ENCODE measurements around the gene SLC16A13. TPM values are rescaled to one million over a fixed set of nuclear protein-coding genes. Genes with fewer than 3 reads are reported as not detected.

Gene SLC16A13
- total RNA-seq, 1 donor from 2014 or later = 0.69 TPM

DNA sequence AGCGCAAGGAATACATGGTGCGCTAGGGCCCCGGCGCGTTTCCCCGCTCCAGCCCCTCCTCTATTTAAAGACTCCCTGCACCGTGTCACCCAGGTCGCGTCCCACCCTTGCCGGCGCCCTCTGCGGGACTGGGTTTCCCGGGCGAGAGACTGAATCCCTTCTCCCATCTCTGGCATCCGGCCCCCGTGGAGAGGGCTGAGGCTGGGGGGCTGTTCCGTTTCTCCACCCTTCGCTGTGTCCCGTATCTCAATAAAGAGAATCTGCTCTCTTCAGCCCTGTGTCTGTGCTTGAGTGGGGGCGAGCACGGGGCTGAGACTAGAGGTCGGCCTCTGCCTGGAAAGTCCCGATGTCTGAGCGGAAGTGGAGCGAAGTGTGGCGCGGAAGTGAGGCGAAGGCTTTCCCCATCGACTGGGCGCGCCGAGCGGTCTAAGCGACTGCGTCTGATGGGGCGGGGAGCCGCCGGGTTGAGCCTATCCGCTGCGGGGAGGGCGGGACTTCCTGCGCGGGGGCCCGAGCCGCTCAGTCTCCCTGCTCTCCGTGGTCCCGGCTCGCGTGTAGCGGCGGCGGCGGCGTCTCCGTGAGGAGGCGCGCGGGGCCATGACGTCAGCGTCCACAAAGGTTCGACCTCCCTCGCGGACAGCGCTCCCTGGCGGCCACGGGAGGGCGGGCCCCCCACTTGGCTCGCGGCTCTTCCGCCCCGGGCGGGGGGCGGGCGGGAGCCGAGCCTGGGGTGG is 21.4 kb upstream of the SLC16A13 start:
- peak; percentile 94 for DNase-seq

GRCh38 chr17:7014995-7015958 is 20.5 kb upstream of the SLC16A13 start:
- DNase-seq = no peak

- DNase-seq = no peak
Observed at GRCh38 chr17:7016418-7016817, 19.4 kb upstream of the SLC16A13 start.

DNA sequence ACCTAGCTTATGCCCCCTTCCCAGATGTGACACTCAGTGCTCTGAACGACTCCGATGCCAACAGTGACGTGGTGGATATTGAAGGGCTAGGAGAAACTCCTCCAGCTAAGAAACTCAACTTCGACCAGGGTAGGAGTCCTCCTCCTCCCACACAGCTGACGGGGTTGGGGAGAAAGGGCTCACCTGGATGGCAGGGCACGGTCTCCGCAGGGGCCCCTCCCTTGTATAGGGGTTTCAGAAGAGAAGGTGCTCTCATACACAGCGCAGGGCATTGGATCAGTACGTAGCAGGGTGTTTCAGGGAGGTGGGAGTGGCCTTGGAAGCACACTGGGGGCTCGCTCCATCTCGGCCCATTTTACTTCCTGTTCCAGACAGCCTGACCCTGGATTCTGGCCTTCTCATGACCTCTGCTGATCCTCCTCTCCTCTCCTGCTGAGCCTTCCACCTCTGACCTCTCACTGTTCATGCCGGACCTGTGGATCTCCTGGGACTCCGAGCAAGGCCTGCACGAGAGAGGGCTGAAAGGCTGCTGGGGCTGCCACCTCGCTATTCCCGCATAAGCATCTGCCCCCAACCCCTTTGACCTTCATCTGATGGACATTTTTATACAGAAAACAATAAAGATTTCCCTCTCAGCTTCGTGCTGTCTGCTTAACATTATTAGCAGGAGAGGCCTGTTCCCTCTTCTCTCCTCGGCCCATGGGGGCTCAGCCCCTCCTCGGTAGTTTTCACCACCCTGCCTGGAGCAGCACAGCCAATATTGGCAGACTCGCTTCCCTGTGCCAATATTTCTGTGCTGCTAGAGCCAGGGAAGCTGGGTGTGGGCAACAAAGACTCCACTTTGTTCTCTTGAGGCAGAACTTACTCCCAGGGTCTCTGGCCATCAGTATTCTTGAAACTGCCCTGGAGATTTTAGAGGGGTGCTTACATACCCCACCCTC is 18.7 kb upstream of the SLC16A13 start:
- DNase-seq = no peak

GRCh38 chr17:7017827-7018200 is 18.0 kb upstream of the SLC16A13 start:
- DNase-seq = no peak

DNA sequence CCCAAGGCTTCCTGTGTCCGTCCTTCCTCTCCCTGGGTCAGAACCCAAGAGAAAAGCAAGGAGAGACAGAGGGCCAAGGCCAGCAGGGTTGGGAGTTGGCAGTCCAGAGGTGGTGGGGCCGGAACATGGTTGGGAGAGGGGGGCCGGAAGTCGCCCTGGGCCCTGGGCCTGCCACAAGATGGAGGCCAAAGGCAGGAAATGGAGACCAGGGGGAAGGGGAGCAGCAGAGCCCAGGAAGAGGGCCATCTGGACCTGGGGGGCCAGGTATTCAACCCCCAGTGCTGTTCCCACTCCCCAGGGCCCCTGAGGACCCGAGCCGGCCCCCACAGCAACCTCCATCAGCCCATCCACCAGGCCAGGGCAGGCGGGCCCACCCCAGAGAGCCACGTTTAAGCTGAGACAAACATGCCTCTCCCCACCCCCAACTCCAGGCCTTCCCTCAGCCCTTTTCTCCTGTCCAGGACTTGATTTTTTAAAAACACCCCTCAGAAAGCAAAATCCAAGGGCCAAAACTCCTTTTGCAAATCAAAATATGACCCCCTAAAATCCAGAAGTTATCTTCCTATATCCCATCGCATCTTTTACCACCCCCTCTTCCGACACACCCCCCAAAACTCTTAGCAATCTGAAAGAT is 17.4 kb upstream of the SLC16A13 start:
- no peak for DNase-seq

GRCh38 chr17:7019367-7019766 is 16.4 kb upstream of the SLC16A13 start:
- DNase-seq = no peak

DNA sequence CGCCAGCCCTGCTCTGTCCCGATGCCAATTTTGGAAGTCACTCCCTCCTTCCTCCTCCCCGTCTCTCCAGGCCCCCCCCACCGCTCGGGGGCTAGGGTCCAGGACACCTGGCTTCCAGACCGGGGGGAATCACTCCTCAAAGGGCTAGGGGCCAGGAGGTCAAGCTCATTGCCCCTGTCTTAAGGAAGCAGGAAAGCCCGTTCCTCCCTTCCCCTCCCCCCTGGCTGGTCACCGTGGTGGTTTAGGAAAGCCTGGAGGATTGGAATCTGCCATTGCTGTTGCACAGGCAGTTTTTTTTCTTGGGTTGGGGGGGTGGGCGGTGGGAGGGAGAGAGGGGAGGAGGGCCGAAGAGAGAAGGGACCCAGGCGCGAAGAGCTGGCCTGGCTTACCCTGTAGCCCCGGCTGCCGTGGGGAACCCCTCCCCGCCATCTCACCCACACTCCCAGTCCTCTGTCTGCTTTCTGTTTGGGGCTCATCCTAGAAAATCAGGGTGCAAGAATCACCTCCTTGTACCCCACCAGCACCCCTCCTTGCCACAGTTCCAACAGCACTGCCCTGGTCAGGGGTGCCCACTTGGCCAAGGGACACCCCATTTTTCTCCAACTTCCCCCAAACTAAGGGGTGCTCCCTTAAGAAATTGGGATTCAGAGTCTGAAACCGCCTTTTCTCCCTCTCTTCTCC is 15.8 kb upstream of the SLC16A13 start:
- DNase-seq = no peak

- DNase-seq = no peak
Observed at GRCh38 chr17:7020894-7021664, 14.7 kb upstream of the SLC16A13 start.

- DNase-seq = peak; percentile 50
Observed at GRCh38 chr17:7021993-7022778, 13.6 kb upstream of the SLC16A13 start.

DNA sequence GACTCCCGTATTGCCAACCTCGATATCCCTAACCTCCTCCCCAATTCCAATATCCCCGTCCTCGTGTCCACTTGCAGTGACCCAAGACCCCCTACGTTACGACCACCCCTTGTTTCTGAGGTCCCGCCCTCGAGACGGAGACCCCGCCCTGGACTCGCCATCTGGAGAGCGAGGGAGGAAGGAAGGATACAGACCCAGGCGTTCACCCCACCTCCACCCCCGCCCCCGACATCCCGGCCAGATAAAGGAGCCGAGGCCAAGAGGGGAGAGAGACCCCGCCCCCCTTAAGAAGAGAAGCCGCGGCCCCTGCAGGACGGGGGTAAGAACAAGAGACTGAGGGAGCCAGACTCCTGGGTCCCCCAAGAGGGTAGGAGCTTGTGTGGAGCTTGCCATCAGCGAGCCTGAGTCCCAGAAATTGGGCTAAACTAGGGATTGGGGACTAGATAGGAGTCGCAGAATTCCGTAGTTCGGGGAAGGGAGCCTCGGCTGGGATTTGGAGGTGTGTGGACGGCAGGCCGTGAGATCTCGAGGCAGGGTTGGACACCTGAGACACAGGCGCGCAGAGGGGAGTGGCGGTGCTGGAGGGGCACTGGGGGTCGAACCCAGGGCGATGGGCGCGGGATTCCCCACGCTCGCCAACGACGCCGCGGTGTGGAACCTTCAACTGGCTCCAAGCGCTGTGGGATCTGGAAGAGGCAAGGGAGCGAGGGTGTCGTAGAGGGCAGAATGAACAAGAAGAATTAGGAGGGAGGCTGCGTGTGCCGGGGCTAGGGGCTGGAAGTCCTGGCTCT is 12.8 kb upstream of the SLC16A13 start, which contains the start of gene BCL6B:
BCL6B (plus strand) TSS at position 270 of the 791 bp plus-strand sequence. CDS start 622 bp downstream, outside the sequence.
- DNase-seq = no peak

DNA sequence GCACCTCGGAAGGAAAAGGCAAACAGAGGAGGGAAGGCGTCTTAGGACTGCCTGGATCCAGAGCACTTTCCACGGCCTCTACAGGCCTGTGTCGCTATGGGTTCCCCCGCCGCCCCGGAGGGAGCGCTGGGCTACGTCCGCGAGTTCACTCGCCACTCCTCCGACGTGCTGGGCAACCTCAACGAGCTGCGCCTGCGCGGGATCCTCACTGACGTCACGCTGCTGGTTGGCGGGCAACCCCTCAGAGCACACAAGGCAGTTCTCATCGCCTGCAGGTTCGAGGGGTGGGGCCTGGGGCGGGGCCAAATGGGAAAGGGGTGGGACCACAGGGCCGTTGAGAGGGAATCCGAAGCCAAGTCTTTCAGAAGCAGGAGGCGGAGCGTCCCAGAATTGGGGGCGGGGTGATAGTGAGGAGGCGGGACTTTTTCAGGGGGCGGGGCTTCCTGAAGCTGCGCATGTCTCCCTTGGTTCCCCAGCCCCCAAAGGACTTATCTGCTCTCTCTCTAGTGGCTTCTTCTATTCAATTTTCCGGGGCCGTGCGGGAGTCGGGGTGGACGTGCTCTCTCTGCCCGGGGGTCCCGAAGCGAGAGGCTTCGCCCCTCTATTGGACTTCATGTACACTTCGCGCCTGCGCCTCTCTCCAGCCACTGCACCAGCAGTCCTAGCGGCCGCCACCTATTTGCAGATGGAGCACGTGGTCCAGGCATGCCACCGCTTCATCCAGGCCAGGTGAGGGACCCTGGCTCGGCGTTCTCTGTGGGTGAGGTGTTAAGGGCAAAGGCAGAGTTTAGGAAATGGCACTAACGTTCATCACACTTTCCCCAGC is 12.0 kb upstream of the SLC16A13 start:
- DNase-seq = peak; percentile 66

- DNase-seq = no peak
Observed at GRCh38 chr17:7024402-7024785, 11.4 kb upstream of the SLC16A13 start.

- DNase-seq = no peak
Observed at GRCh38 chr17:7025245-7025644, 10.6 kb upstream of the SLC16A13 start.

DNA sequence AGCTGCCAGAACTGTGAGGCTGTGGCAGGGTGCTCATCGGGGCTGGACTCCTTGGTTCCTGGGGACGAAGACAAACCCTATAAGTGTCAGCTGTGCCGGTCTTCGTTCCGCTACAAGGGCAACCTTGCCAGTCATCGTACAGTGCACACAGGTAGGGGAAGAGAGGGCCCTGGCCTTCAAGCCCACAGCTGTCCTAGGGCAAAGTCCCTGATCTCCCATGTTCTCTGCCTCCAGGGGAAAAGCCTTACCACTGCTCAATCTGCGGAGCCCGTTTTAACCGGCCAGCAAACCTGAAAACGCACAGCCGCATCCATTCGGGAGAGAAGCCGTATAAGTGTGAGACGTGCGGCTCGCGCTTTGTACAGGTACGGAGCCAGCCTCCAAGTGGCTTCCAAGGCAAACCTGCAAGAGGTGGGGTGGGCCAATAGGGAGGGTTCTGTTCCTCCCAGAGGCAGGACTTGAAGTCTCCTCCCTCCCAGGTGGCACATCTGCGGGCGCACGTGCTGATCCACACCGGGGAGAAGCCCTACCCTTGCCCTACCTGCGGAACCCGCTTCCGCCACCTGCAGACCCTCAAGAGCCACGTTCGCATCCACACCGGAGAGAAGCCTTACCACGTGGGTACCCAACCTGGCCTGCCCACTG is 9.2 kb upstream of the SLC16A13 start:
- DNase-seq = no peak

DNA sequence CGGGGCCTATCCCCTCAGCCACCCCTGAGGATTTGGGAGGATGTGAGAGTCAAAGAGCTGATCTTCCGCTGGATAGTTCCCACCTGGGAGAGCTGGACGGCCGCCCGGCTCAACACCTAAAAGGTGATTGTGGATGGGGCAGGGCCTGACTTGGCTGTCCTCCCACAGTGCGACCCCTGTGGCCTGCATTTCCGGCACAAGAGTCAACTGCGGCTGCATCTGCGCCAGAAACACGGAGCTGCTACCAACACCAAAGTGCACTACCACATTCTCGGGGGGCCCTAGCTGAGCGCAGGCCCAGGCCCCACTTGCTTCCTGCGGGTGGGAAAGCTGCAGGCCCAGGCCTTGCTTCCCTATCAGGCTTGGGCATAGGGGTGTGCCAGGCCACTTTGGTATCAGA is 8.5 kb upstream of the SLC16A13 start:
- DNase-seq = no peak

DNA sequence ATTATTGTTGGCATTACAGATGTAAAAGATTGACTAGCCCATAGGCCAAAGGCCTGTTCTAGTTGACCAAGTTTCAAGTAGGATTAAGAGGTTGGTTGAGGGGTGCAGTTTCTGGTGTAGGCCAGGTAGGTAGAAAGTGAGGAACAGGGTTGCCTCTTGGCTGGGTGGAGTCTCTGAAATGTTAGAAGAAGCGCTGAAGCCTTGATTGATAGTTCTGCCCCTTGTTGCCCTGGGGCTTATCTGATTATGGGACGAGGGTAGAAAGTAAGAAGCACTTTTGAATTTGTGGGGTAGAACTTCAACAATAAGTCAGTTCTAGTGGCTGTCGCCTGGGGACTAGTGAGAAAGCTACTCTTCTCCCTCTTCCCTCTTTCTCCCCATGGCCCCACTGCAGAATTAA is 6.7 kb upstream of the SLC16A13 start:
- DNase-seq = no peak
